Measurements from ENCODE around the gene EPHB1.
A peak's percentile ranks its signal among the peaks of the same experiment; 100 is the strongest.

Gene EPHB1

DNA sequence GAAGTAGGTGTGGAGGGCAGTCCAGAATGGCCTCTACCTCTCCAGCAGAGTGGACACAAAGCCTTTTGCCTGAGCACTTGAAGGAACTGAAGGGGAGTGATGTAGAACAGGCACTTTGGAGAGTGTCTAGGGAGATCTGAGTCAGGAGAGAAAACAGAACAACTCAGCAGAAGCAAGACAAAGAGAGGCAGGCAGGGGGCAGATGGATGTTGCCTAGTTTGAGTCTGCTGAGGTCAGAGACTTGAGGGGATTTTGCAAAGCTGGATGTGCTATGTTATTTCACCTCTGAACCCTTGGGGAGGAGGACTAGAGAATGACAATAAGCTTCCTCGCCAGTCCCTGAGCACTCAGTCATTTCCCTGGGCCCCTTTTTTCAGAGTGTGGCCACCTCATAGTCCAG, 366.4 kb downstream of the EPHB1 start:
- DNase-seq (ENCODE audit: low read depth): no peak

DNA sequence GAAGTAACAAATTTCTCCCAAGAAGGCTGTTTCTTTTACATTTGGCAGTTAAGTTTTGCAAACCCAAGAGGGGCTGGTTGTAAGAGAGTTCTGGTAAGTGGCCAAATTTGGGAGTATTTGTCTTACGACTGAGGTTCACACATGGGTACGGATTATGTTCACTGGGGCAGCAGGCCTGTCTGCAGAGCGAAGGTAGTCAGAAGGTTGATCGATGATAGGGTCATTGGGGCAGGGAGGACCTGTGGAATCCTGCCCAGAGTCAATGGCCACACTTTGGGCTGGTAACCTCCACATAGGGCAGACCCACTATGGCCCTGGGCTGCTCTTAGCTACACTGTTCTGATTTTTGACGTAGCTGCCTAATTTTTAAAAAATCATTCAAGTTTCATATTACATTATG, 368.6 kb downstream of the EPHB1 start:
- DNase-seq (ENCODE audit: low read depth): no peak

DNA sequence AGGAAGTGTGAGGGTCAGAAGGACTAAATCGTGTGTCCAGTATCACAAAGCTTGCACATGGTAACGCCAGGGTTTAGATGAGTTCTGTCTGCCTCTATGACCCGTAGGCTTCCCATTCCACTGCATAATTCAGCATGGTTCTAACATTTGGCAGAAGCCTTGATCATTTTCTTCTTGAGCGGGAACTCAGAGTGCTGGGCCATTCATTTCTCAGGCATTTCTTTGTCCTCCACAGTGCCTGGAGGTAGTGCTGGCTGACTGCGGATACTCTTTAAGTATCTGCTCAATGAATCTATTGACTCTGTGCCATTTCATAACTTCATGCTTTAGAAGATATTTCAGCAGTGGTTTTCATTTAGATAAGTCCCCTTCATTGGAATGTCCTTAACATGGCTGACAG, 370.2 kb downstream of the EPHB1 start:
- no peak for DNase-seq (ENCODE audit: low read depth)

DNA sequence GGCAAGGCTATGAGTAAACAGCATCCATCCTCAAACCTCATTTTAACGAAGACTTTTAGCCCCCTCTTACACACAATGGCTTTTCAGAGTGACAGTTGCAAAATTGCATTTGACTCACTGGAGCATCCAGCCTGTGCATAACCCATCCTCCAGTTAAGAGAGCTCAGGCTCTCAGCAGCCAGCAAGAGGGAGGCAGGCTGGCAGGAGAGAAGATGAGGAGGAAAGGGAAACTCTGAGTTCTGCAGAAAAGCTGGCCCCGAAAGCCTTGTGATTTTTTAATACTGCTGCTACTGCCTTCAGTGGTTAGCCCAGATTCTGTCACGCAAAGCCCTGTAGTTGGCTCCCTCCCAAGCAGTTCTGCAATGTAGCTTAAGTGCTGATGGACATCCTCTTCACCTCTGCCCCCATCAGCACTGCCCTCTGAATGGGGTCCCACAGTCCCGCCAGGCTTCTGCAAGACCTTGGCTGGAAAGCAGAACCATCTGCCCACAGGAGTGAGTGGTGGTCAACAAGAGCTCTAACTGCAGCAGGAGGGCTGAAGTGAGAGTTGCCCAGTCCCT, 371.3 kb downstream of the EPHB1 start:
- DNase-seq (ENCODE audit: low read depth): no peak

DNA sequence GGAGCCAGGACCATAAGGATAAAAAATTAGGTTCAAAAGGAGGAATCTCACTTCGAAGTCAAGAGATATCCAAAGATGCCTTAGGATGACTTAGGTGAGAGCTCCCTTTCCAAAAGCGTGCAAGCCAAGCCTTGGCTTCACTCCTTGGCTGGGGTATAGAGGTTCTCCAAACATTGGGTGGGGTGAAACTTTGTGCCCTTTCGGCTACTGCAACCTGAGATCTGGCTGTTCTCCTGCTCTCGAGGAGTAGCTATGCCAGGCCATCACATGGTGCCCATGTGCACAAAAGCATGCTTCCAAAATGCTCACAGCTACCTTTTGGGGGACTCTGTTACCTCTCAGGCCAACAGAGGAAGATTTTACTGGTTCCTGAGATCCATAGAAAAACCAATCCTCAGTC, 373.8 kb downstream of the EPHB1 start:
- DNase-seq (ENCODE audit: low read depth): no peak

DNA sequence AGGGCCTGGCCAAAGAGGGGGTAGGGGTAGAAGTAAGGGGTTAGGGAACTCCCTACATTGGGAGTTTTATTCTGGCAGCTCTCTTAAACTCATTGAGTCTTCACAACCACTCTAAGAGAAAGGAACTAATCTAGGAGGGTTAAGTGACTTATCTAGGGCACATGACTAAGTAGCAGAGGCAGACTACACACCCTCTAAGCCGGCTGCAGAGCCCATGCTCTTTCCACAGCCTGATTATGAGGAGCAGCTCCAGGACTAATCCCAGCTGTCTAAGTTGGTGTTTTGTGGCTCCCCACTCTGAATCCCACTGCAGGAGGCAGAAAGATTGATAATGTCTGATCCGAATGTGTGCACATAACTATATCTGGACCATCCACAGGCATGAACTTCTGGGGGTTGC, 374.6 kb downstream of the EPHB1 start:
- DNase-seq (ENCODE audit: low read depth): no peak

DNA sequence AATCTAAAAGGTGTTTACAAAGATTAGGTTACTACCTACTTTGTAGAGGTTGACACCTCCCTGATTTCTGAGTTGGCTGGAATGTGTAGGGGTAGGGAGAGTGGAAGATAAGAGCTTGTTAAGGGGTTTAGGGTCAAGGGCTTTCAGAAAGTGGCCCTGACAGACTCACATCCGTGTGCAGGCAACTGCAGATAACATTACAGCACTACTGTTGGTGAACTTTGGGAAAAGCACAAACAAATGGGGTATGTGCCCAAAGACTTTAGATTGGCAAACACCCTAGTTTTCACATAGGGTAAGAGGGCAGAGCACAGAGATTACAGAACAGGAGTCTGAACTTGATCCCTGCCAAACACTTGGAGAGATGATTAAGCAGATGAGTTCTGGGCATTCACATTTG, 375.7 kb downstream of the EPHB1 start:
- DNase-seq (ENCODE audit: low read depth): no peak

DNA sequence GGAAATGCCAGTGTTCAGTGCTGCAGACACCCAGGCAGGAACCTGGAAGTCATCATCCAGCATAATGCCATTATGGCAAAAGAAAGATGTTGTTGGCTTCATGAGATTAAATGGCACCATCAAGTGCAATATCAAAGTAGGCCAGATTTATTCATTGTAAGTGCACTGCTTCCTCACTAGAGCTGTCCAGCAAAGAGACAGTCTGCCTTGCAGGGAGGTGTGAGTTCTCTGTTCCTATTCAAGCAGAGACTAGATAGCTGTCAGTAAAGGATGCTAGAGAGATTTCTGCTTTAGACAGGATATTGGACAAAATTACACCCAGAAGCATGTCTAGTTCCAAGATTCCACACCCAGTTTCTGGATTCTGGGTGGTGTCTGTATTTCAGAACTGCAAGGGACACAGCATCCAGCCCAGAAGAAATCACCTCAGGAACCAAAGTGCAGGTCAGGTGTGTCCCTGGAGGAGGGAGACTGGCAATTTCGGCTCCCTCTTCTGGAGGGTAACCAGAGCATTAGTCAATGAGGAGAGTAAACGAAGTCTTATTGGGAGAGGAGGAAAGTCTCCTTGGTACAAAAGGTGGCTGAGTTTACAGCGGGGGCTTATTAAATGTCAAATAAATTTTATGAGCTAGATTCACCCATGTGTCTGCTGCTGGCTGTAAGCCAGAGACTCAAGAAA, 377.3 kb downstream of the EPHB1 start:
- DNase-seq (ENCODE audit: low read depth): no peak

DNA sequence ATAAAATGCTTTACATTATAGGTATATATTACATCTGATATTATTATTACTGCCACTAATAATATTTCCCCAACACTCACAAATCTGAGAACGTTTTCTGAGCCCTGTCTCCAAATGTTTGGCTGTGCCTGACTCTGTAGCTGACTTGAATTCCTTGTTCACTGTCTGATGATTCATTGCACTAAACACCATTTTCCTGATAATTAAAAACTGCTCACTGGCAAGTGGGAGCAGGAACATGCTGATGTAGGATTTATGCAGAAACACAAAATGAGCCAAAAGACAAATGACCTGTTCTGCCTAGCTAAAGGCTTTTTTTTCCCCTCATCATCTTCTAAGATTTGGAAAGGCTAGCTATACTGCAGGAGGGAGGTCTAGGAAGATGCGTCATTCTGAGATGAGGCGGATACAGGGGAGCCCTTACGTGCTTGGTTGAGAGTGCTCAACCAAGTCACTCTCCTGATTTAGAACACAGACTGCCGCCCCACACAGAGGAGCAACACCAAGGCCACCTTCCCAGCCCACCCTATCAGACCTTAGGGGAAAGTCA, 380.7 kb downstream of the EPHB1 start:
- DNase-seq (ENCODE audit: low read depth): peak; percentile 3

DNA sequence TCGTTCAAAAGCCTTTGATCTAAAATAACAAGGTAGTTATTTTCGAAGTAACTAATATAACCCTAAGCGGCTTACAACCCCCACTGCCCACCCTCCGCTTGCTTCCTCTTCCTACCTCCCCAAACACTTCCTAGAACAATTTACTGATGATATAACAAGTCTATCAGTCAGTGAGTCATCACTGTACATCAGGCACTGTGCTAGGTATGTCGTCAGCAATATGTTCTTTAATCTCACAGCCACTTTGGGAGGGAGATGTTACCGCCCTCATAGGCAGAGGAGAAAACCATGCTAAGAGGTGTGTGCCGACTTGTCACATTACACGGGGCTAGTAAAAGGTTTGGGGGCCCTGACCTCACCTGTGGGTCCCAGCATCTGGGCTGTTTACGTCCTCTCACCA, 381.8 kb downstream of the EPHB1 start:
- no peak for DNase-seq (ENCODE audit: low read depth)

DNA sequence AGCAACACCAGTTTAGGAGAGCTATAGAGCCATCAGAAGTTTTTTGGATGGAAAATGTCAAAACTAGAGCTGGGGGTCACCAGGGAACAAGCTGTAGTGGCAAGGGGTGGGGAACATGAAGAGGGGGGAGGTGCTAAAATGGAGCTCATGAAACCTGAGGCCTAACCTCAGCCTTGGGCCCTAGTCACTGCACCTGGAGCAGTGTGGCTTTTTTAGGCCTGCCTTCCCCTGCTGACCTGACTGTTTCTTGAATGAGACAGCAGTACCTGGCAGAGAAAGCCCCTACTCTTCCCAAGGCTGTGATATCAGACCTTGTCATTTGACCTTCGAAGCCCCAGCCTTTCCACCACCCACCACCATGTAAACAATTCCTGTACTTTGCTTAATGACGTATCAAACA, 383.5 kb downstream of the EPHB1 start:
- DNase-seq (ENCODE audit: low read depth): no peak

DNA sequence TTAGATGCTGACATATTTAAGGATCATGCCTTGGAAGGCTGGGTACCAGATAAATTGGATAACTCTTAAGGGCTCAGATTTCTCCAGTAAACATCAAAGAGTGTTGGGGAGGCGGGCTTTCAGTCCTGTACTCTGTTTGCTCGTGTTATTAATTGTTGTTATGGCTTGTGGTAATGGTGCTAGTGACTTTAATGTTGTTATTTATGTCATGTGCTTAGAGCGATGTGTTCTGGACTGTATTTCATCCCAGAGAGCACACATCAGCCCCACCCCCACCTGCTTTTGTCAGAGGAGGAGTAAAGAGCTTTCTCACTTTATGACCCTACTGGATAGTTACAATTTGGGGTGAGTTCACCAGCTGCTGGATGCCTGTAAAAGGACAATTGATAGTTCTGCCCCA, 386.3 kb downstream of the EPHB1 start:
- DNase-seq (ENCODE audit: low read depth): no peak

DNA sequence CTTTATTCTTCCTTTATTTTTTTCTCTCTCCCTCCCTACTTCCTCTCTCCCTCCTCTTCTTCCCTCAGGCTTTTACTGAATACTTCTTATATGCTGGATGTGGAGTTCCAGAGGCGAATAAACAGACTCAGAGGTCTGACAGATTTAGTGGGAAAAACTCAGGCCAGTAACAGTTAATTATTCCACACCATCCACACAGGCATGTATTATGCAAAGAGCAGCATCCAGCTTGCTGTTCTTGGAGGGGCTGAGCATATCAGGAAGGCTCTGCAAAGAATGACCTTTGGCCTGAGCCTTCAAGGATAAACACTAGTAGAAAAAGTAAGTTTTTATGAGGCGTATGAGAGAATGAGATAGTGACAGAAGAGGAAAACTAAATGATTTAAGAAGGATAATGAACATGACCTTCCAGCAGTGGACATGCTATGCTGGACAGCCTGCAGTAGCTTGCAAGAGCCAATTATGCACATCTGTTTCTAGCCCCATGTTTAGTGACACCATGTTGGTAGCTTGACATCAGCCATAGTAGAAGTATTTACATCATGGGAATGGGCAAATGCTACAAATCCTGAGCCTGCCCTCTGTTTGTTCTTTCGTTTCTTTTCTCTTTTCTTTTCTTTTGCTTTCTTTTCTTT, 387.4 kb downstream of the EPHB1 start:
- no peak for DNase-seq (ENCODE audit: low read depth)

DNA sequence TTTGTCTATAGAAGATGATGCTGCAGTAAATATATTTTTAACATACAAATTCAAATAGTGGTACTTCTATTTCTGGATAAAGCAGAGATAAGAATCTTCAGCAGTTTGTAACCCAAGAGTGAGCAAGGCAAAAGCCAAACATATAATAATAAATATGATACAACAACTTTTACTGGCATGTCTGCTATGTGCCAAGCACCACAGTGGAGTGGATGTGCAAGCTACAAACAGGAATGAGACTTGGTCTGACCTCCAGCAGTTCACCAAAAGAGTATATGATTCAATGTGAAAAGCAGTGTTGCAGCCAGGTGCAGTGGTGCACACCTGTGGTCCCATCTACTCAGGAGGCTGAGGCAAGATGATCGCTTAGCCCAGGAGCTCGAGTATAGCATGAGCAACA, 395.6 kb downstream of the EPHB1 start:
- DNase-seq (ENCODE audit: low read depth): no peak

DNA sequence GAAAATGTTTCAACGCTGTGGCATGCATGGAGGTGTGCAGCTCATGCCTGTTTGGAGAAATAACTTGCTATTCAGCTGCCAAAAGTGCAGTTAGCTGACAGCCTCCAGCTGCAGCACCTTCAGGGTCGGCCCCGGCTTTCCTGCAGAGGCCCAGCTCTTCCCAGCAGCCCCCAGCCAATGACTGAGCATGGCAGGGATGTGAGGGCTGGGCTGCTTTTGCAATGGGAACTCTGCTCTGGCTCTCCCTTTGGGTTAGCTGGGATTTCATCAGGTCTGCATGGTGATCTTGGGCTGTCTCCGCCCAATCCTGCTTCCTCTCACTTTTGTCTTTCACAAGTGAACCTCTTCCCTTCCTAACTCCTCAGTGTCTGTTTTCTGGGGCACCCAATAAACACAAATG, 396.6 kb downstream of the EPHB1 start:
- no peak for DNase-seq (ENCODE audit: low read depth)

DNA sequence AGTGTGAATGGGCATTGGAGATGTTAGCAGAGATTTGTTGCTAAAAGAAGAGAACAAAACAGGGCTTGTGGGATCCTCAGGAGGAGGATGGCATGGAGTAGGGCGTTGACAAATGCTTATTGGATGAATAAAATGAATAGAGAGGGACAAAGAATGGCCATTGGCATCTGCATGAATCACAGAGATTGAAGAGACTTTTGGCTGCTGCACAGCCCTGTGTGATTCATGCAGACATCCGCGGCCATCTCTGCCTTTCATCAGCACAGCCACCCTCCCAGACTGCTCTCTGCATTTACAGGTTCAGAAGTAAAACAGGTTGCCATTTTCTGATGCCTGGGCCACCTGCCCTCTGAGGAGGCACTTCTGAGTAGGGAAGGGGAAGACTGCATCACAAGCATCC, 397.9 kb downstream of the EPHB1 start:
- no peak for DNase-seq (ENCODE audit: low read depth)

DNA sequence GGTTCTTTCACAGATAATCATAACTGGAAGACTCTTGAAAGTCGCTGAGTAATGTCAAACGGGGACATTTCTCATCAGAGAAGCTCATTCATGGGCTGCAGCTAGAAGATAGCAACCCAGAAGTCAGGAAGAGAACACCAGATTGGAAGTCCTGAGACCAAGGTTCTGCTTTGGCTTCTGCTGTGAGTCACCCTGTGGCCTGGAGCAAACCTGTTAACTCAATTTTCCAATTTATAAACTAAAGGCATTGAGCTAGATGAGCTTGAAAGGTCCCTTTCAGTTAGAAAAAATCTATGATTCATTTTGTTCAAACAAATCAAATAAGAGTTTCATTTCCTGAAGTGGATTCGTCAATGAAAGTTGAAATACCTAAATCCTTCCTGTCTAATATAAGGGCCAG, 402.2 kb downstream of the EPHB1 start:
- DNase-seq (ENCODE audit: low read depth): no peak

DNA sequence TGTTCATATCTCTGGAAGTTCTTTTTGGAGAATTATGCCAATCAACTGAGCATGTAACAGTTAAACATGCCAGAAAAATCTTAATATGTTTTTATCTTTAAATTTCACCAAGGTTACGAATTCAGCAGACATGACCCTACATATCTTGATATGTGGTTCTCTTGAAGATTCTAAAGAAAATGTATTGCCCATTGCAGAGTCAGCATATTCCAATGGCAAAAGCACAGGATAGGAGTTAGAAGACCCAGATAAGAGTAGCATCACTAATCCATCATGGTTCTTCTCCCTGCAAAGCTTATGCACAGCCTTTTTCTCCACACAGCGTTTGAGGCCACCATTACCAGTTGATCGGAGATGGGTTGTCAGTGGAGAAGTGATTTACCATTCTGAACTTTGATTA, 402.8 kb downstream of the EPHB1 start:
- no peak for DNase-seq (ENCODE audit: low read depth)

DNA sequence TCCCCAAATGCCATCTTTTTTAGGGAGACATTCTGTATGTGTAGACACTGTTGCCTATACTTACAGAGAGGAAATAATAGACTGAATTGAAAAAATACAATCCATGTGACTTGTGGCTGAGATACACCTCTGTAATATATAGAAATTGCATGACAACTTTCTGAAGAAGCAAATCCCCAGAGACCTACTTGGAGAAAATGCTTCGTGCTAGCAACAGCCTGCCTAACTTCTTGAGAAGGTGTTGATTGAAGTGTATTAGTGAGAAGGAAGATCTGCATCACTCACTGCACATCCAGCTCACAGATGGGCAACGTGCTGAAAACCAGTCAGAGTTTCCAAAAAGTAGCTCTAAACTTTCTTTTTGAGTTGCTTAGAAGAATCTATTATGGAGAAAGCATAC, 404.1 kb downstream of the EPHB1 start:
- DNase-seq (ENCODE audit: low read depth): no peak

DNA sequence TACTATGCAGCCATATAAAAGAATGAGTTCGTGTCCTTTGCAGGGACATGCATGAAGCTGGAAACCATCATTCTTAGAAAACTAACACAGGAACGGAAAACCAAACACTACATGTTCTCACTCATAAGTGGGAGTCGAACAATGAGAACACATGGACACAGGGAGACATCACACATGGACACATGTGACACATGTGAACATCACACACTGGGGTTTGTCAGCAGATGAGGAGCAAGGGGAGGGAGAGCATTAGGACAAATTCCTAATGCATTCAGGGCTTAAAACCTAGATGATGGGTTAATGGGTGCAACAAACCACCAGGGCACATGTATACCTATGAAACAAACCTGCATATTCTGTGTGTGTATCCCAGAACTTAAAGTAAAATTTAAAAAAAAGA, 408.0 kb downstream of the EPHB1 start:
- no peak for DNase-seq (ENCODE audit: low read depth)

DNA sequence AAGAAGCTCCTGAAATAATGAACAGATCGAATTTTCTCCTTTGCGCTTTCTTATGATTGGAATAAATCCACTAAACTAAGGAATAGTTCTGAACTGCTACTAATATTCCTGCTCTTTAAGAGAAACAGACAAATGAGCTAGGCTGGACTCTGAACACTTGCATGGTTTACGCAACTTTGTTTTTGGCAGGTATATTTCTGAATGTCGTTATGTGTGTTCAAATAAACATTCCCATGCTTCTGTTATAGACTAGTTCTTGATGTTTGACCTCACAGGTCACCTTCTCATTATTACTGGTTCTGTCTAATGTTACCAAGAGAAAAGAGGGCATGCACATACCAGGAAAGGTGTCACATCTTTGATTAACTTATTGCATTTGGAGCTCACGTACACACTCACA, 418.2 kb downstream of the EPHB1 start:
- DNase-seq (ENCODE audit: low read depth): no peak

DNA sequence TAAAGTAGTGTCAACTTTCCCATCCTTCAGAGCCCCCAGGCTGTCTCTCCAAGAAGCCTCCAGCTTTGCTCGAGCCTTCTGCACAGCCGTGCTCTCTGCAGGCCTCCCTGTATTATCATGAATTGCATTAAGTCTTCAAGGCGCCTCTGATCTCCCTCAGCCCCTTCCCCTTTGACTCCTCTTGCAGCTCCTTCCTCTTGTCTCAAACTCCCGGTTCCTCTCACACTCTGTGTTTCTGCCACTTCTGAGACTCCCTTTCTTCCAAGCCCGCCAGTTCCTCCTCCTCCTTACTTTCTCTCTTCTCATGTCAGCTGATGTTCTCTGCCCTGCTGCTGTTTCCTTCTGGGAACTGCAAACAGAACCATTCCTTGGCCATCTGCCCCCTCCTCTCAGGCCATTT, 418.8 kb downstream of the EPHB1 start:
- no peak for DNase-seq (ENCODE audit: low read depth)

DNA sequence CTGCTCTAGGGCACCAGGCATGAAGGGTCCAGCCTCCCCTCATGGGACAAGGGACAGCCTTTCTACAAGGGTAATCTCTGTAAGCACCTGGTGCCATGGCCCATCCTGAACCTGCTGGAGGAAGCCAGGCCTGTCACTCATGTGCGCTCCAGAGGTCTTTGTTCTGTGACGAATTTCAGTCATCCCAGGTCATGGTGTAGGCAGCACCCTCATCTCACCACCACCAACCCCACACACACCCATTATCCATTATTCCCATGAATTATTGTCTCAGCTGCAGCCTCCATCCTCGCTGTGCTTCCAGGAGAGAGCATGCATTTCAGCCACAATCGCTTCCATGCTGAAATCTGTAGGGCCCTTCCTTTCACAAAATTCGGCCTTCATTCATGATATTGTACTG, 419.3 kb downstream of the EPHB1 start:
- no peak for DNase-seq (ENCODE audit: low read depth)

DNA sequence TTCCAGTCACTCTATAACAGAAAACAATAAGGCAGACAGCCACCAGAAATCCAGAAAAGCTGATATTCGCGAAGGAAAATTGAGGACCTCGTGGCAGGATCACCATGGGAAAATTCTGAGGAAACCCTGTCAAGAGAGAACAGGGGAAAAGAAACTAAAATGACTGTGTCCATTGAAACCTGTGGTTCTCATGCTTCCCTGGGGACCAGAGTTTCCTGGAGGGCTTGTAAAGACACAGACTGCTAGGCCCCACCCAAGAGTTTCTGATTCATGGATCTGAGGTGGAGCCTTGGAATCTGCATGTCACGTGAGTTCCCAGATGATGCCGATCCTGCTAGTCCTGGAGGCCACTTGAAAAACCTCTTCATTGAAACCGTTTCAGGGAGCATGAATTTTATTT, 420.5 kb downstream of the EPHB1 start:
- peak; percentile 6 for DNase-seq (ENCODE audit: low read depth)

Measured in GM04503 (cell line).